Activated effector memory CD4-positive, alpha-beta T cell treated with anti-CD3 and anti-CD28 coated beads, Interleukin-2, amount 50 U/mL, for 16 hours (primary cell): Measurements from ENCODE around the gene CBX5.
A peak's percentile ranks its signal among the peaks of the same experiment; 100 is the strongest.
"Not testable (repeated sequence)": the region's sequence is repeated elsewhere in the genome, so short reads cannot be mapped to it uniquely, and the experiment has no call there.

Source experiments
- DNase-seq: peaks from one replicate; pipeline ENCODE4 v3.0.0-alpha.2; 2020

CBX5 gene

DNA sequence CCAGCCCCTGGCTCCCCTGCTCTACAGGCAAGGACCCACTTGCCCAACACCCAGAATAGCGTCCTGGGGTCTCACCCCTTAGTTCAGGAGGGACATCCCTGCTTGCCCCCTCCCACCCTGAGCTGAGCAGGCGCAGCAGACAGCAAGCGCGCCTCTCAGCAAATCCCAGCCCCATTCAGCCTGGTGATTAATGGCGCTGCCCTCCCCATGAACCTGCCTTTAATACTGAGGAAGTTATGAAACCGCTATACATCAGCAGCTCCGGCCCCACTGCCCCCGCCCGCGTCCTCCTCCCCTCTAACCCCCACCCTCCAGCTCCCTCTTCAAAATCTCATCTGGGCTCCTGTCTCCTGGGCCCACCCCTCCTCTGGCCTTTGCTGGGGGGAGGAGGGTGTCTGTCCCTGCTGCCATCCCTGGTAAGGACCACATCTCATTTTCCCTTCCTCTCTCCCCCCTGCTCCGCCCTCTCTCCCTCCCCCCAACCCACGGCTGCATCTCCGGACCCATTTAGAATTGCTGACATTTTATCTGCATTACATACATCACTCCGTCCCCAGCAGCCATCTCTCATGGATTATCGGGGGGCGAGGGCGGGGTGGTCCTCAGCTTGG, 84.1 kb downstream of the CBX5 start:
- no peak for DNase-seq

DNA sequence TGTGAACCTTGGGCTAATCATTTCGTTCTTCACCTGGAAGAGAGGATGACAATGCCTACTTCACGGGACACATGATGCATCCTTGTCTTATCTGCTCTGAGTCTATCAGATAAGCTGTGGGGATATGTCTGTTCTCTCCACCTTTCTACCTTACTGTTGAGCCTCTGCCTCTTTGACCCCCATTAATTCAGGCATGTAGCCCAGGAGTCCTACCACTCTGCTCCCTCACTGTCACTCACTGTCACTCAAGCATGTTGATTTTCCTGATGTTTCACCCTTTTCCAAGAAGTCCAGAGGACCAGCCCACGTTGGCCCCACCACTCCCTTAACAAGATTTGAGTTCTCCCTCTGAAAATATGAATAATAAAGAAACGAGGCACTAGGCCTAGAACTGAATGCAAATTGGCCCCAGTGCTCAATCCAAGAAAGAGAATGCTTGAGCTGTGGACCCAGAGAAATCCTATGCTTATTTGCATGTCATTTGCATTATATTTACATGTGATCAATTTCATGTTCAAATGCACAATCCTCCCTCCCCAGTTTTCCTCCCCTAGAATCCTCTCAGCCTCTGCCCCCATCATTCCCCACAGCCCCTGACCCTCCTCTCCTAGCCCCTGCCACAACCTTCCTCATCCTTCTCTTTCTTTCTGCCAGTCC, 84.7 kb downstream of the CBX5 start:
- DNase-seq: no peak

DNA sequence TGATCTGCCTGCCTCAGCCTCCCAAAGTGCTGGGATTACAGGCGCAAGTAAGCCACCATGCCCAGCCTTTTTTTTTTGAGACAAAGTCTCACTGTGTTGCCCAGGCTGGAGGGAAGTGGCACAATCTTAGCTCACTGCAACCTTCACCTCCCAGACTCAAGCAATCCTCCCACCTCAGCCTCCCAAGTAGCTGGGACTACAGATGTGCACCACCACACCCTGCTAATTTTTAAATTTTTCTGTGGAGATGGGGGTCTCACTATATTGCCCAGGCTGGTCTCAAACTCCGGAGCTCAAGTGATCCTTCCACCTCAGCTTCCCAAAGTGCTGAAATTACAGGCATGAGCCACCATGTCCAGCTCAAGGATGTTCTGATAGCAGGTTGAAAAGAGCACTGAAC, 85.3 kb downstream of the CBX5 start:
- DNase-seq: not testable (repeated sequence)

DNA sequence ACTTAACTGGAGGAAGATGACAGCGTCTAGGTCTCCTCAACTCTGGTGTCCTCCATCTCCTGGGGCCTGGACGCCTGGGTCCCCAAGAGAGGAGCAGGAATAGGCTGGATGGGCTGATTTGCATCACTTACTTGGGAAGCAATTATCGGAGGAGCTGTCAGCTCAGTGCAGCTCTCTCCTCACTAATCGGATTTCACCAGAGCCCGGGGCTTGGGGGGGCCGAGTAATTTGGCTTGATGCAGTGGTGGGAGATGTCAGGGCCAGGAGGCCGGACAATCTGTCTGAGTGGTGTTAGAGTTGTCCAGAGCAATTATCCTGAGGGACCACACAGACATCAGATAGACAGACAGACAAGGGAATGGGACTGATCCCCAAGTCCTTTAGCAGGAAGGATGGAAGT, 86.5 kb downstream of the CBX5 start:
- no peak for DNase-seq

DNA sequence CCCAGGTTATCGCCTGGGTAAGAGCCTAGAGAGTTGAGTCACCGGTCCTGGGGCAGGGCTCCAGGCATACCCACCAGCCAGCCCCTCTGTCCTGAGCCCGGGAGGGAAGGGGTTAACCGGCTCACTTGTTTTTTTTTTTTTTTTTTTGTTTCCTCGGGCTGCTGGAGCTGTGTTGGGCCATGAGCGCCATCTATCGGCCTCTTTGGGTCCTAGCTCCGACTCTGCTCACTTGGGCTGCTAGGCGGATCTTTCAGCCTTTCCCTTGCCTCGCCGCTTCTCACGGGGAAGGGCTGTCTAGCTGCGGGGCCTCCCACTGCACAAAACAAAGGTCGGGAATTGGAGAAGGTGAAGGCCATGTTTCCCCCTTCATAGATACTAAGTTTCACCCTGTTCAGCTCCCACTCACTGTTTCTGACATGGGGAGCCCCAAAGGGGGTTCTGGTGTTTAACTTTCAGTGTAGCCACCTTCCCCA, 88.3 kb downstream of the CBX5 start:
- DNase-seq: peak; percentile 91

DNA sequence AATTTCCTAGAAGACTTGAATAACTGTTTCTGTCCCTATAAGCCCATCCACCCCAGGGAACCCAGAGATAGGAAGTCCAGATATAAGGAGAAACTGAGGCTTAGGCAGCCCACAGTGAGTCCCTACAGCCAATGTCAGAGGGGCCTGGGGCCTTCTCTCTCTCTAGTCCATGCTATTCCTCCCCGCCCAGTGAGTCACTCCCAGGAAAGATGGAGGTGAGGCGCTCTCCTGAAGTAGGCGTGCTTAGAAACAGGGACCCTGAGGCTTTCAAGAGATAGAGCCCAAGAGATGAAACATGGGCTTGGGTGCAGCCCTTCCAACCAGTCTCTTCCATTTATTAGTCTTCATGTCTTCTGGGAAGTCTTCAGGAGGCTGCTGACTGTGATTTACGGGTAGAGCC, 88.8 kb downstream of the CBX5 start:
- no peak for DNase-seq

DNA sequence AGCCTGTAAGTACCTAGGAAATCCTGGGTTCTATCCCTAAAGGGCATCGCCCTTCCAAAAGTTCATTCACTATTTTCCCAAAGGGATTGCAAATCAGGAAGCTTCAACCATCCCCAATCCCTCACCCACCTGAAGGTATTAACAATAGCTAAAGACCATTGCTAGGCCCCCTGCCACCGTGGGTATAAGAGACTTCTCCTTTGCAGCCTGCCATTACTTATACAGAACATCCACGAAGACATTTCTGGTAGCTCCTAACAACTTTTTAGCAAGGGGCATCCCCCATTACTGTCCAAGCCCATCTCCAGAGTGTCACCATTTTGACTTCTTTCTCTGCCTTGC, 90.8 kb downstream of the CBX5 start:
- DNase-seq: no peak

DNA sequence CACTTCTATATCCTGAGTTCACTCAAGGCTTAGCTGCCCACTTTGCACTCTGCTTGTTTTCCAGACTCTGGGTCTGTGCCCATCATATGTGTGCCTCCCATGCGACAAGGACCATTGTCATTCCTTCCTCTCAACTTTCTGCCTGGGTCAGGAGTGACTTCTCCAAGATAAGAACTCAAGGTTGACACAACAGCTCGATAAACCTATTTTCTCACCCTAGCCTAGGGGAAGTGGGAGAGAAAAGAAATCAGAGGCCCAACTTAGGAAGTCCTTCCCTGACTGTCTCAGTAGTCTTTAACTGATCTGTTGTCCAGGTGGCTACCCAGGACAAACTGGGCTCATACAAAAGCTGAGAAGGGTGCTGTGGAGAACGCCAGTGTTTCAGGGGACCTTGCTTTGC, 92.8 kb downstream of the CBX5 start:
- DNase-seq: no peak

DNA sequence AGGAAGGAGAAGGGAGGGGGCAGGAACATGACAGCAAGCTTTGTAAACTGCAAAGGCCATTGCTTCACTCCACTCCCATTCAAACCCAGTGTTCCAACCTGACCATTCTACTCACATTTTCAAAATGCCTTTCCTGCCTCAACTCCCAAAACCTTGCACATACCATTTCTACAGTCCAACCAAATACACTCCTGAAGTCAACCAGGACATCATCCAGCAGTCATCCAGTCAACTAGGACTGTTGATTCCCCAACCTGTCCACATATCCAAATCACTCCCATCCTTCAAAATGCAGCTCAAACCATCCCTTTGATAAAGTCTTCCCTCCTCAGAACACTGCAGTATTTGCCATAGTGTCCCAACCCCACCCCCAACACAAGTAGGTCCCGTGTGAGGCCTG, 94.0 kb downstream of the CBX5 start:
- DNase-seq: no peak

DNA sequence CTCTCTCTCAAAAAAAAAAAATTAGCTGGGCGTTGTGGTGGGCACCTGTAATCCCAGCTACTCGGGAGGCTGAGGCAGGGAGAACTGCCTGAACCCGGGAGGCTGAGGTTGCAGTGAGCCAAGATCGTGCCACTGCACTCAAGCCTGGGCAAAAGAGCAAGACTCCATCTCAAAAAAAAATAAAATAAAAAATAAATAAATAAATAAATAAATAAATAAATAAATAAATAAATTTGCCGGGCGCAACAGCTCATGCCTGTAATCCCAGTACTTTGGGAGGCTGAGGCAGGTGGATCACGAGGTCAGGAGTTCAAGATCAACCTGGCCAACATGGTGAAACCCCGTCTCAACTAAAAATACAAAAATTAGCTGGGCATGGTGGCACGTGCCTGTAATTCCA, 94.6 kb downstream of the CBX5 start:
- not testable (repeated sequence) for DNase-seq

DNA sequence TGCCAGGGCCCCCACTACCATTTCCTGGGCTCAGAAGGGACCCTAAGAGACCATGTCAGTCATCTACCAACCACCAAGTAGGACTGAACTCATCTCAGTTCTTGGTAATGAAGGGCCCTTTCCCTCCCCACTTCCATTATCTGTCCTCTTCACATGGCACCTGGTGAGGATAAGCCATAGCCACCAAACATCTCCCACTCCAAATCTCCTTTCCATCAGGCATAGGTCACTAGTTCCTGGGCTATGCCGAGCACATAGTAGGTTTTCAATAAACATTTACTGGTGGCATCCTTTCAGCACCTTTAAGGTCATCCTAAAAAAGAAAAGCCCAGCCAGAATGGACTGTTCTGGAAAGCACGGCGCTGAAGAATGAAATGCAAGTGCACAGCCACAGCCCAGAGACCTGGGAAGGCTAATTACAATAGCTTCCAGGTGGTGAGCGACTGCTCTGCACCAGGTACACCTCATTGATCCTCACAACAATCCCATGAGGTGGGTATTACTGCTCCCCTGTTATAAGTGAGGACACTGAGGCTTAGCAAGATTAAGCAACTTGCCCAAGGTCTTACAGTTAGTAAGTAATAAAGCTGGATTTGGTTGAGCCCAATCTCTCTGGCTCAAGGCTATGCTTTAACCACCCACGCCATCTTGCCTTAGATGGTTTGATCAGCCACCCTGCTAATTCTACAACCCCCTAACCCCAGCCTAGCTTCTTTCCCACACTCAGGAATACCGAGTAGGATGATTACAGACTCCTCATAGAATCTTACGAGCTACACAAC, 95.7 kb downstream of the CBX5 start:
- no peak for DNase-seq

DNA sequence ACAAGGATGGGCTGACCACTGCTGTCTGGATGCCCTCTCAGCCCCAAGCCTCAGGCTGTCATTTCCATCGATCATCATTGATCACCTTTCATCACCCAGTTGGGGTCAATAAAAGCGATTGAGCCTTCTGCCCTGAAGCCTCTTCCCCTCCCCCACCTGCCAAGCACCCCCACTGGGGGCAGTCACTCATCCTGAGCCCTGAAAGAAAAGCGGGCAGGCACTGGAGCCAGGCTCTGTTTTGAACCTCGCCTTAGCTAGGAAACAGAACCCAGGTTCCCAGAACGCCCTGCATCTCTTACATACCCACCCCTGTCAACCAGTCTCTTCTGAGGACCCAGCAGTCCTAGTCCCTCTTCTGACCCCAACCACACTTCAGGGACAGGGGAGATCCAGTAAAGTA, 96.9 kb downstream of the CBX5 start:
- DNase-seq: no peak

DNA sequence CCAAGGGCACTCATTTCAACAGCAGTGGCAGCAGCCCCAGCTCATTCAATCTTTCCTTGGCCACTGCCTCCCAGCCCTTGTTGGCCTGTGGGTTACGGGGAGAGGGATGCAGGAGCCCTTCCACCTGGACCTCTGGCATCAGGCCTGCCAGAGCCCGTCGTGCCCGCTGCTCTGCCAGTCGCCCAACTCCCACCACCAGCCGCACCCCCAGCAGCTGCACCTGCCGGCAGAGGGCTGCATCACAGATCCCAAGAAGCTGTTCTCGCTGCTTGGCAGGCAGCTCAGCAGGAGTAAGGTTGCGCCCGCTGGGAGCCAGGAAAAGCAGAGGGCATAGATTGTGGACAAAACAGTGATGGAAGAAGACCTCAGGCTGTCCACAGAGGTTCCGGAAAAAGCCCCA, 97.8 kb downstream of the CBX5 start:
- DNase-seq: no peak
